GOT3 (cell line): ENCODE measurements around the gene PCDH9.
"Not testable (repeated sequence)": the region's sequence is repeated elsewhere in the genome, so short reads cannot be mapped to it uniquely, and the experiment has no call there.

Experiments used
- DNase-seq: peaks from one replicate; lab custom pipeline; 2025; ENCODE audit warnings: mixed read lengths; lab: John Stamatoyannopoulos, UW

PCDH9 gene

DNA sequence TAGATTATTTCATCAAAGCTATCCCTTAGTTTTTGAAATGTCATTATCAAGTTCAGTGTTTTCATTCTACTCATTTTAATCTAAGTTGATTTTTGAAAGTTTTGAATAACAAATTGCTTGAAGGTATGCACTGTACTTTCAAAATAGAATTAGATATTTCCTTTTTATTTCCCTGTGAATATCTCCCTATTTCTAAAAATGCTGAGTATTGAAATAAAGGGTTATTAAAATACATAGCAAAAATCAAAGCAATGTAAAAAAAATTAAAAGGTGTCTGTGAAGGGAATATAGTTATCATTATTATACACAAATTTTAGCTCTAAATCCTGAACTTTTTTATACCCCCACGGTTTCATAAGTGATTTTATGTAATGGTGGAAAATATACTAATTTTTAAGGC is 967.8 kb downstream of the PCDH9 start:
- no peak for DNase-seq

DNA sequence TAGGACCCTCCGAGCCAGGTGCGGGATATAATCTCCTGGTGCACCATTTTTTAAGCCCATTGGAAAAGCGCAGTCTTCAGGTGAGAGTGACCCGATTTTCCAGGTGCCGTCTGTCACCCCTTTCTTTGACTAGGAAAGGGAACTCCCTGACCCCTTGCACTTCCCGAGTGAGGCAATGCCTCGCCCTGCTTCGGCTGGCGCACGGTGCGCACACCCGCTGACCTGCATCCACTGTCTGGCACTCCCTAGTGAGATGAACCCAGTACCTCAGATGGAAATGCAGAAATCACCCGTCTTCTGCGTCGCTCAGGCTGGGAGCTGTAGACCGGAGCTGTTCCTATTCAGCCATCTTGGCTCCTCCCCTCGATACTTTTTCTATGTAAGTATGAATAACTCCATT is 970.7 kb downstream of the PCDH9 start:
- DNase-seq: not testable (repeated sequence)
